Fibroblast of lung (primary cell): ENCODE data around the gene ANKRD35.

ENCODE experiments used
- EZH2 ChIP-seq: IDR thresholded peaks from 2 replicates; pipeline ENCODE4 v1.5.1; 2012; ENCODE audit warnings: low read length, control low read depth, mild to moderate bottlenecking; ENCODE audit errors: missing control alignments
- TF ChIP-seq, protein P1 (sequence below), 2 donors: IDR thresholded peaks in 1 of 2; conservative IDR thresholded peaks in 1 of 2; 1 replicate in 1 of 2; 2 replicates in 1 of 2; pipeline ENCODE4 v1.5.1; 2011 to 2012; ENCODE audit warnings: low read length in 2 of 2, control low read depth in 1 of 2, inconsistent platforms in 1 of 2, low read depth in 1 of 2, mild to moderate bottlenecking in 1 of 2

DNA sequence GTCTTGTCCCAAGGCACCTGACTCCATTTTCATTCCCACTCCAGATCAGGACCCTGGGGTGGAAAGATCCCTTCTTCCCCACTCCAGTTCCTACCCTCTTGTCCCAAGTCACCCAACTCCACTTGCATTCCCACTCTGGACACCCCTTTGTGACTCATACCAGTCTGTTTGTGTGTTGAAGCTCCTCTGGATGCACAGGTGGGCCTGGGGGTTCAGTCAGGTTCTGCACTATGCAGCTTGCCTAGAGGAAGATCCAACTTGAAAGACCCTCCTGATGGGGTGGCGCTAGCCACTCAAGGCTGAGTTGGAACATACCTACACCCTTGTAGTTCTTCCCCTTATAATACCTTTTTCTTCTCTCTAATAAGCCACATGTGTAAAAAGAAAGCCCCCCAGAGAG is 9.8 kb upstream of the ANKRD35 start:
- TF ChIP-seq, protein P1, sequence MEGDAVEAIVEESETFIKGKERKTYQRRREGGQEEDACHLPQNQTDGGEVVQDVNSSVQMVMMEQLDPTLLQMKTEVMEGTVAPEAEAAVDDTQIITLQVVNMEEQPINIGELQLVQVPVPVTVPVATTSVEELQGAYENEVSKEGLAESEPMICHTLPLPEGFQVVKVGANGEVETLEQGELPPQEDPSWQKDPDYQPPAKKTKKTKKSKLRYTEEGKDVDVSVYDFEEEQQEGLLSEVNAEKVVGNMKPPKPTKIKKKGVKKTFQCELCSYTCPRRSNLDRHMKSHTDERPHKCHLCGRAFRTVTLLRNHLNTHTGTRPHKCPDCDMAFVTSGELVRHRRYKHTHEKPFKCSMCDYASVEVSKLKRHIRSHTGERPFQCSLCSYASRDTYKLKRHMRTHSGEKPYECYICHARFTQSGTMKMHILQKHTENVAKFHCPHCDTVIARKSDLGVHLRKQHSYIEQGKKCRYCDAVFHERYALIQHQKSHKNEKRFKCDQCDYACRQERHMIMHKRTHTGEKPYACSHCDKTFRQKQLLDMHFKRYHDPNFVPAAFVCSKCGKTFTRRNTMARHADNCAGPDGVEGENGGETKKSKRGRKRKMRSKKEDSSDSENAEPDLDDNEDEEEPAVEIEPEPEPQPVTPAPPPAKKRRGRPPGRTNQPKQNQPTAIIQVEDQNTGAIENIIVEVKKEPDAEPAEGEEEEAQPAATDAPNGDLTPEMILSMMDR (conservative IDR thresholded peaks at IDR 0.05 in 1 of 2, IDR thresholded peaks at IDR 0.05 in 1 of 2; ENCODE audit: low read depth in 1 of 2, low read length in 2 of 2), result no peak
- no peak for TF ChIP-seq EZH2
